ENCODE results near the gene IFT20.
A peak's percentile ranks its signal among the peaks of the same experiment; 100 is the strongest.

Gene IFT20

GRCh38 chr17:28346199-28346580 is 10.9 kb upstream of the IFT20 start:
- H3K4me3 ChIP-seq (ENCODE audit: low read length), result no peak overlapping the region
- no peak for DNase-seq (ENCODE audit: low read depth)
- TF ChIP-seq CTCF (conservative IDR thresholded peaks at IDR 0.05; ENCODE audit: low read length), result no peak

DNA sequence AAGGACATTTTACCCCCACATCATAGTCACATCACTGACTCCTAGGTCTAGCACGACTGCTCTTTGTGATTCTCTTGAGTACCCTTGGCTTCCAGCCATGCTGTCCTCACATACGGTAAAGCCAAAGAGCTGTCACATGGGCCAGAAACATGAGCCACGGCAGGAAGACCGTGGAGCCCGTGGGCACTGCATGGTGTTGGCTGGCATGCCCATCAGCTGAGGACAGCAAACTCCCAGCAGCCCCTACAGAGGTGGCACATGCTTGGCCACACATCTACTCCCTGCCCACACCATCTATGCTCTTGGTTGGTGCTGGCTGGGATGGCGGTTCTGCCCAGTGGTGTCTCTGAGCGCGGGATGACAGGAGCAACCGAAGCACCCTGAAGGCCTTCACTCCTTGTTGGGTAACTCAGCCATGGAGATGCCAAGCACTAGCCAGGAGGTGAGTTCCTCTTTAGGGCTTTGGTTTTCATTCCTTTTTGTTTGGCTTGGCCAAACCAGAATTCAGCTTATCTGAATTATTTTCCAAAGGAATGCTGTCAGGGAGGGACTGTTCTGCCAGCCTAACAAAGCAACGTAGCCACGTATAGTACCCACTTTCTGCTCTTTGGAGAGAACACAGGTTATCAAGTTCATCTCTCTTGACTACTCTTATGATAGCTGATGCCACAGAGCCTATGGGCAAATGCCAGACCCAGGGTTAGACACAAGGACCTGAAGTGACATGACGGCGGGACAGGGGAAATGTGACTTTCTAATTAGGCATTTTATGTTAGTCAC is 10.3 kb upstream of the IFT20 start:
- peak; percentile 23 for DNase-seq (ENCODE audit: low read depth)
- no peak overlapping the region for H3K4me3 ChIP-seq (ENCODE audit: low read length)
- TF ChIP-seq CTCF (conservative IDR thresholded peaks at IDR 0.05; ENCODE audit: low read length), result no peak

GRCh38 chr17:28344435-28344901 is 9.2 kb upstream of the IFT20 start:
- no peak for DNase-seq (ENCODE audit: low read depth)
- TF ChIP-seq CTCF (conservative IDR thresholded peaks at IDR 0.05; ENCODE audit: low read length), result no peak
- H3K4me3 ChIP-seq (ENCODE audit: low read length), result no peak overlapping the region

GRCh38 chr17:28344011-28344410 is 8.7 kb upstream of the IFT20 start:
- no peak overlapping the region for H3K4me3 ChIP-seq (ENCODE audit: low read length)
- no peak for DNase-seq (ENCODE audit: low read depth)
- no peak for TF ChIP-seq CTCF (conservative IDR thresholded peaks at IDR 0.05; ENCODE audit: low read length)

GRCh38 chr17:28343491-28343932 is 8.2 kb upstream of the IFT20 start:
- no peak for DNase-seq (ENCODE audit: low read depth)
- no peak for TF ChIP-seq CTCF (conservative IDR thresholded peaks at IDR 0.05; ENCODE audit: low read length)
- no peak overlapping the region for H3K4me3 ChIP-seq (ENCODE audit: low read length)

- DNase-seq (ENCODE audit: low read depth), result no peak
- TF ChIP-seq CTCF (conservative IDR thresholded peaks at IDR 0.05; ENCODE audit: low read length), result no peak
Measured at GRCh38 chr17:28342313-28342712, 7.0 kb upstream of the IFT20 start.

DNA sequence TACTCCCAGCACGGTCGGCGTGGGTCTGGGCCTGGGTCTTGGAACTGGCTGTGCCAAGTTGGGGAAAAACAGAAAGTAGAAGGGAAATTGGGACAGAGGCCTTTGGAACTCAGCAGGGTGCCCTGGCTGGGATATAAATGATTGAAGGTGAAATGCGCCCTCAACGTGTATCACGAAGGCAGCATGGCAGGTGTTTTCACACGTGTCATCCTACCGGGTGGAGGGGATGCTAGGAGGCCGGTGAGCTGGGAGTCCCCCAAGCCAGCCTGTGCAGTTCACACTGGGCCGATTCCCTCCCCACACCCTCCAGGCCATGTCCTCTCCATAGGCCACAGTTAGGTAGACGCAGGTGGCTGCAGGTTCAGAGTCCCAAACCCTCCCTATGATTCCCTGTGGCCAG is 6.2 kb upstream of the IFT20 start:
- no peak overlapping the region for H3K4me3 ChIP-seq (ENCODE audit: low read length)
- no peak for DNase-seq (ENCODE audit: low read depth)
- TF ChIP-seq CTCF (conservative IDR thresholded peaks at IDR 0.05; ENCODE audit: low read length), result no peak

More at GRCh38 chr17:28342313-28342712, 7.0 kb upstream of the IFT20 start:
- no peak overlapping the region for H3K4me3 ChIP-seq (ENCODE audit: low read length)

All from AG10803 (cell line).